CD8-positive, alpha-beta memory T cell (primary cell): ENCODE results near the gene BEX1. TPM values are rescaled to one million over a fixed set of nuclear protein-coding genes. Genes with fewer than 3 reads are reported as not detected.
"Not testable (repeated sequence)": the region's sequence is repeated elsewhere in the genome, so short reads cannot be mapped to it uniquely, and the experiment has no call there.

Experiments used
- CTCF ChIA-PET: fragments of 350-600 bp; sonication (Branson Sonifier 250); formaldehyde crosslinking; loops from one replicate; lab custom pipeline; 2021; ENCODE audit warnings: antibody characterized with exemption; lab: Charles Lee
- POLR2A ChIA-PET: fragments of 350-600 bp; sonication (Branson Sonifier 250); formaldehyde crosslinking; loops from one replicate; lab custom pipeline; 2021; ENCODE audit warnings: antibody characterized with exemption; lab: Charles Lee
- DNase-seq, 5 donors: peaks; one replicate each; pipeline versions ENCODE4 v3.0.0 to v3.0.0-alpha.2; 2020 to 2022; ENCODE audit warnings: mixed read lengths in 1 of 5
- H3K27ac ChIP-seq: one replicate; pipeline ENCODE4 v1.7.0; 2013; ENCODE audit warnings: low read depth, mild to moderate bottlenecking, low read length, moderate library complexity
- H3K27me3 ChIP-seq: 2 replicates; pipeline ENCODE4 v1.7.0; 2013; ENCODE audit warnings: low read length, mild to moderate bottlenecking; ENCODE audit not compliant: insufficient read depth, poor library complexity, severe bottlenecking
- H3K36me3 ChIP-seq: 2 replicates; pipeline ENCODE4 v1.7.0; 2013; ENCODE audit warnings: mild to moderate bottlenecking, low read length, moderate library complexity; ENCODE audit not compliant: insufficient read depth
- H3K4me1 ChIP-seq: 2 replicates; pipeline ENCODE4 v1.7.0; 2013; ENCODE audit warnings: mild to moderate bottlenecking, low read length, moderate library complexity; ENCODE audit not compliant: insufficient read depth
- H3K4me3 ChIP-seq: 2 replicates; pipeline ENCODE4 v1.7.0; 2013; ENCODE audit warnings: mild to moderate bottlenecking, low read length
- H3K9me3 ChIP-seq: 2 replicates; pipeline ENCODE4 v1.7.0; 2013; ENCODE audit warnings: mild to moderate bottlenecking, low read length
- H3K27ac Mint-ChIP-seq, 8 donors: one replicate each; pipeline ENCODE4 v1.8.0; 2020 to 2021; ENCODE audit warnings: mixed read lengths in 8 of 8, mild to moderate bottlenecking in 6 of 8, inconsistent platforms in 3 of 8, moderate library complexity in 3 of 8
- H3K27me3 Mint-ChIP-seq, 2 donors: one replicate each; pipeline ENCODE4 v1.8.0; 2020 to 2021; ENCODE audit warnings: mixed read lengths in 2 of 2, mild to moderate bottlenecking in 1 of 2, moderate library complexity in 1 of 2
- H3K36me3 Mint-ChIP-seq, 3 donors: one replicate each; pipeline ENCODE4 v1.8.0; 2020 to 2021; ENCODE audit warnings: mixed read lengths in 3 of 3, inconsistent platforms in 1 of 3, mild to moderate bottlenecking in 1 of 3
- H3K4me1 Mint-ChIP-seq, 3 donors: one replicate each; pipeline ENCODE4 v1.8.0; 2020 to 2021; ENCODE audit warnings: mixed read lengths in 3 of 3, inconsistent platforms in 1 of 3, mild to moderate bottlenecking in 1 of 3
- H3K4me3 Mint-ChIP-seq, 7 donors: one replicate each; pipeline ENCODE4 v1.8.0; 2020 to 2021; ENCODE audit warnings: mixed read lengths in 7 of 7, mild to moderate bottlenecking in 6 of 7, moderate library complexity in 4 of 7, inconsistent platforms in 2 of 7
- H3K9me3 Mint-ChIP-seq, 5 donors: one replicate each; pipeline ENCODE4 v1.8.0; 2020 to 2022; ENCODE audit warnings: mixed read lengths in 5 of 5, mild to moderate bottlenecking in 3 of 5, moderate library complexity in 2 of 5, inconsistent platforms in 1 of 5
- polyA plus RNA-seq: library from polyadenylated mRNA; unstranded; fragments of 300-500 nt; fragmentation: Illumina TruSeq; gene quantifications from one replicate; pipeline ENCODE4 v1.2.3, GENCODE V29; 2021
- total RNA-seq, 2 experiments: library from RNA; stranded (reverse); gene quantifications; one replicate each; pipeline ENCODE4 v1.2.3, GENCODE V29; 2021

The BEX1 gene
- total and polyA plus RNA-seq, 3 experiments from 2014 or later, result 0.28 to 0.69 (median 0.63) TPM

DNA sequence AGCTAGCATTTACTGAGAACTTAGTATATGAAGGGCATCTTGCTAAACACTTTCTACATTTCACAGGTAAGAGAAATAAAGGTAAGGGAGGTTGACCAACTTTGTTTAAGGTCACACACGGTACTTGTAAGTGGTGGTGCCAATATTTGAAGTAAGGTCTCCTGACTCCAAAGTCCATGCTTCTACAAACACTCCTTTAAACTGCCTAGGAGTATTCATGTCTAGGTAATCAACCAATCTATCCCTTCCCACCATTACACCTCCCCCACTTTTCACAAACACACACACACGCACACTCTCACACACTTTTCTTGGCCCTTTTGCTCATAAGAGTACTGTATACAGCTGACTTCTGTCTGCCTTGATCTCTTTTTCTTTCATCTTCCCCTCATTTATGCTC, 7.1 kb downstream of the BEX1 start:
- Mint-ChIP-seq H3K36me3 (no peaks in the 10 kb centered on the region), H3K4me1 (no peaks in the 10 kb centered on the region), H3K9me3 (no peaks in the 10 kb centered on the region), H3K27ac (no peak overlapping the region), H3K27me3 (peaks cover 12 to 13% of the 10 kb centered on the region in 2 donors), H3K4me3 (no peak overlapping the region)
- Histone ChIP-seq H3K9me3 (no peaks in the 10 kb centered on the region), H3K27ac (no peak overlapping the region), H3K36me3 (no peaks in the 10 kb centered on the region), H3K4me3 (no peak overlapping the region), H3K4me1 (no peaks in the 10 kb centered on the region), H3K27me3 (no peaks in the 10 kb centered on the region)
- DNase-seq, result no peak
- ChIA-PET CTCF (no interaction called here), POLR2A (no interaction called here)

DNA sequence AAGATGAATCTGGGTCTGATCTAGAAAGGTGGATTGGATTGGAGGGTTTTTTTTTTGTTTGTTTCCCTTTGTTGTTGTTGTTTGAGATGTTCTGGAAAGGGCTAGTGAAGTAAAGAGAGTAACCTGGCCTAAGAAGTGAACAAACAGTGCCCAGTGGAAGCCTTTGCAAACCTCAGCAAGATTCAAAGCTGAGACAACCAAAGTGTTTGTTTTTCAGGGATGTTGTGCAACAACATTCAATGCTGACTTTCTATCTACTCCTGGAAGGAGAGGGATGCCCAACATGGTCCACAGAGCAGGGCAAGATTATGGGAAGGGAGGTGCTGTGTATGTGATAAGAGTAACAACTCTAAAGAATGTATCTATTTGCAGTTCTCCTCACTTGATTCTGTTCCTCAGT, 11.3 kb downstream of the BEX1 start:
- H3K9me3 ChIP-seq, result no peaks in the 10 kb centered on the region
- no peak for DNase-seq
- H3K4me3 Mint-ChIP-seq, result no peak overlapping the region
- no peak overlapping the region for H3K27ac ChIP-seq
- no peaks in the 10 kb centered on the region for H3K36me3 ChIP-seq
- H3K27me3 ChIP-seq, result no peaks in the 10 kb centered on the region
- H3K4me1 ChIP-seq, result no peaks in the 10 kb centered on the region
- peaks cover 18 to 26% of the 10 kb centered on the region in 2 donors for H3K27me3 Mint-ChIP-seq
- H3K9me3 Mint-ChIP-seq, result no peaks in the 10 kb centered on the region
- H3K4me1 Mint-ChIP-seq, result no peaks in the 10 kb centered on the region
- no peak overlapping the region for H3K4me3 ChIP-seq
- ChIA-PET POLR2A (no interaction called here), CTCF (no interaction called here)
- no peak overlapping the region for H3K27ac Mint-ChIP-seq
- H3K36me3 Mint-ChIP-seq, result no peaks in the 10 kb centered on the region

DNA sequence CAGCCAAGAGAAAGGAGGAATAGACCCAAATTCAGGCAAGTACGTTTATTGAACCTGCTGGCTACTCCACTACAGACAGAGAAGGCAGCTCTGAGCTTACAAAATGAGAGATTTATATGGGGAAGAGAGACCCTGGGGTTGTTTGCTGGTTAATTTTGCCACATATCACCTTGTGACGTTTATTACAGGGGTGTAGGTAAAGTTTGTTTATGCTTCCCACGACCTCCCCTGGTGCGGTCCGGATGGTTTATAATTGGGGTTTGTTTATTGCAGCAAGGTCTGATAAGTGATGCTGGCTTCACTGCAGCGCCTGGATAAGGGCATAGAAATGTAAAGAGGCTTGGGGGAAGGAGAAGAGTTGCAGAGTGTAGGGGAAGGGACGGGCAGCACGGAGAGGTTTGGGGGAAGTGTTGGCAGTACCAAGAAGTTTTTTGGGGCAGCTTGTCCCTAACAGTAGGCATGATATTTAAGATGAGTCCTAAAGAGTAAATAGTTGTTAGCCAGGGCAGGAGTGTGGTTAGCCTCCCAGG, 12.6 kb downstream of the BEX1 start:
- H3K27ac ChIP-seq, result no peak overlapping the region
- no peaks in the 10 kb centered on the region for H3K4me1 ChIP-seq
- Mint-ChIP-seq H3K9me3 (peaks cover 0 to 7% (median 0%) of the 10 kb centered on the region in 5 donors), H3K27ac (no peak overlapping the region), H3K27me3 (peaks cover 13 to 26% of the 10 kb centered on the region in 2 donors), H3K4me3 (no peak overlapping the region), H3K36me3 (no peaks in the 10 kb centered on the region), H3K4me1 (no peaks in the 10 kb centered on the region)
- no peaks in the 10 kb centered on the region for H3K36me3 ChIP-seq
- ChIA-PET CTCF (no interaction called here), POLR2A (no interaction called here)
- no peaks in the 10 kb centered on the region for H3K9me3 ChIP-seq
- H3K4me3 ChIP-seq, result no peak overlapping the region
- DNase-seq, result no peak
- no peaks in the 10 kb centered on the region for H3K27me3 ChIP-seq

DNA sequence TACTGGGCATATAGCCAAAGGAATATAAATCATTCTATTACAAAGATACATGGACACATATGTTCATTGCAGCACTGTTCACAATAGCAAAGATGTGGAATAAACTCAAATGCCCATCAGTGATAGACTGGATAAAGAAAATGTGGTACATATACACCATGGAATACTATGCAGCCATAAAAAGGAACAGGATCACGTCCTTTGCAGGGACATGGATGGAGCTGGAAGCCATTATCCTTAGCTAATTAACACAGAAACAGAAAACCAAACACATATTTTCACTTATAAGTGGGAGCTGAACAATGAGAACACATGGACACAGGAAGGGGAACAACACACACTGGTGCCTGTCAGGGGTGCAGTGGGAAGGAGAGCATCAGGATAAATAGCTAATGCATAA, 30.6 kb downstream of the BEX1 start:
- H3K27me3 ChIP-seq, H3K36me3 Mint-ChIP-seq, H3K27me3 Mint-ChIP-seq, H3K4me3 Mint-ChIP-seq, POLR2A ChIA-PET, H3K36me3 ChIP-seq, H3K9me3 ChIP-seq, H3K27ac ChIP-seq, CTCF ChIA-PET, H3K4me1 ChIP-seq, H3K4me3 ChIP-seq, H3K27ac Mint-ChIP-seq, DNase-seq, H3K9me3 Mint-ChIP-seq, H3K4me1 Mint-ChIP-seq: not testable (repeated sequence)

DNA sequence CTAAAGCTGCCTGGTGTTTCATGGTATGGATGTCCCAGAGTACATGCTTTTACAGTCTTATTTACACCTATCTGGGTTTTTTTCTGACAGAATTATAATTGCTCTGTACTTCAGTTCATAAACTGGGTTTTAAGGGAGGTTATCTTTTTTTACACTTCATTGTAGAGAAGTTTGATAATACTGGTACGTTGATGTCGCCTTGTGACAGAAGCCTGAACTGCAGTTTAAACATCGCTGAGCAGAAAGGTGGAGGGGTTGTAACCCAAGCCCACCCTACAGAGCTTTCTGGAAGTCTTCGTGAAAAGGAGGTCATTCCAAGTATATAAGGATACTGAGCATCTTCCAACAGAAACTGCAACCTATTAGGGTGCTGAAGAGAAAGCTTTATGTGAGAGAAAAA, 46.4 kb downstream of the BEX1 start:
- no peak overlapping the region for H3K4me3 ChIP-seq
- H3K9me3 ChIP-seq, result no peaks in the 10 kb centered on the region
- POLR2A ChIA-PET, result no interaction called here
- Mint-ChIP-seq H3K4me3 (no peak overlapping the region), H3K36me3 (no peaks in the 10 kb centered on the region), H3K27ac (no peak overlapping the region), H3K27me3 (peaks cover 3 to 10% of the 10 kb centered on the region in 2 donors), H3K9me3 (peaks cover 0 to 1% (median 0%) of the 10 kb centered on the region in 5 donors), H3K4me1 (no peaks in the 10 kb centered on the region)
- no peak overlapping the region for H3K27ac ChIP-seq
- H3K36me3 ChIP-seq, result no peaks in the 10 kb centered on the region
- no peak for DNase-seq
- H3K4me1 ChIP-seq, result no peaks in the 10 kb centered on the region
- CTCF ChIA-PET, result no interaction called here
- H3K27me3 ChIP-seq, result no peaks in the 10 kb centered on the region

DNA sequence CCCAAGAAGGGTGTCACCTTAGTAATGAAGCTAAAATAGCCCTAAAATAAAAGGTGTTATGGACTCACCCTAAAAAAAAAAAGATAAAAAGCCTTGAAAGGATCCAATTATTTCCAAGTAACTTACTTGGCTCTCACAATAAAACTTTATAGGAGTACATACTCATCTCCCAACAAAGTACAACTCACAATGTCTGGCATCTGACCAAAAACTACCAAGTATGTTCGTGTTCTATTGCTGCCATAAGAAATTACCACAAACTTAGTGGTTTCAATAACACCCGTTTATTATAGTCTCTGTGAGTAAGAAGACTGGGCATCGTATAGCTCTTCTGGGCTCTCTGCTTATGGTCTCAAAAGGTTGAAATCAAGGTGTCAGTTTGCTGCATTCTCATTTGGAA, 51.0 kb downstream of the BEX1 start:
- CTCF ChIA-PET, result no interaction called here
- POLR2A ChIA-PET, result no interaction called here
- no peak overlapping the region for H3K27ac ChIP-seq
- H3K36me3 ChIP-seq, result no peaks in the 10 kb centered on the region
- H3K27me3 ChIP-seq, result no peaks in the 10 kb centered on the region
- H3K4me3 ChIP-seq, result no peak overlapping the region
- H3K9me3 ChIP-seq, result no peaks in the 10 kb centered on the region
- no peaks in the 10 kb centered on the region for H3K36me3 Mint-ChIP-seq
- H3K4me1 Mint-ChIP-seq, result no peaks in the 10 kb centered on the region
- H3K4me3 Mint-ChIP-seq, result no peak overlapping the region
- no peak overlapping the region for H3K27ac Mint-ChIP-seq
- no peaks in the 10 kb centered on the region for H3K9me3 Mint-ChIP-seq
- no peak for DNase-seq
- no peaks in the 10 kb centered on the region for H3K4me1 ChIP-seq
- H3K27me3 Mint-ChIP-seq, result peaks cover 3 to 6% of the 10 kb centered on the region in 2 donors

Other genes with a start within 250 kb of the BEX1 start
- under 1 TPM; 0.35 to 0.49 TPM for gene RAB40AL, start 126.9 kb downstream of the BEX1 start, total RNA-seq
- not detected for gene RAB40AL, start 126.9 kb downstream of the BEX1 start, polyA plus RNA-seq
- not detected for gene NXF3, start 29.0 kb upstream of the BEX1 start, total RNA-seq
- gene NXF3, start 29.0 kb upstream of the BEX1 start, polyA plus RNA-seq, result not detected
- 10 to 100 TPM; 11.5 to 12.6 TPM for gene BEX4, start 150.9 kb upstream of the BEX1 start, total RNA-seq
- 60.6 TPM for gene BEX4, start 150.9 kb upstream of the BEX1 start, polyA plus RNA-seq
- 10 to 100 TPM; 25.7 to 26.4 TPM for gene TCEAL8, start 191.0 kb upstream of the BEX1 start, total RNA-seq
- 56.3 TPM for gene TCEAL8, start 191.0 kb upstream of the BEX1 start, polyA plus RNA-seq
- not detected for gene TCEAL5, start 212.6 kb upstream of the BEX1 start, total RNA-seq
- gene TCEAL5, start 212.6 kb upstream of the BEX1 start, polyA plus RNA-seq, result not detected
- gene BEX2, start 246.8 kb upstream of the BEX1 start, total RNA-seq, result 1 to 10 TPM; 8.9 to 9.0 TPM
- gene BEX2, start 246.8 kb upstream of the BEX1 start, polyA plus RNA-seq, result 68.6 TPM